Muscle of arm (tissue), 12 donors: ENCODE measurements around the gene ZNF407. TPM values are rescaled to one million over a fixed set of nuclear protein-coding genes. Genes with fewer than 3 reads are reported as not detected.

Experiments used
- DNase-seq: peaks from one replicate; pipeline ENCODE4 v3.0.0-alpha.2; 2013
- polyA plus RNA-seq, 12 donors: library from polyadenylated mRNA; unstranded; fragments of 120-200 nt; gene quantifications; one replicate each; pipeline ENCODE4 v1.2.1, GENCODE V29; 2013; ENCODE audit not compliant: insufficient read length in 12 of 12

The ZNF407 gene
- polyA plus RNA-seq, 12 donors = 5.5 to 7.3 (median 6.4) TPM; not detected in 1

- DNase-seq = no peak
Measured at GRCh38 chr18:74869904-74870863, 272.5 kb downstream of the ZNF407 start.

DNA sequence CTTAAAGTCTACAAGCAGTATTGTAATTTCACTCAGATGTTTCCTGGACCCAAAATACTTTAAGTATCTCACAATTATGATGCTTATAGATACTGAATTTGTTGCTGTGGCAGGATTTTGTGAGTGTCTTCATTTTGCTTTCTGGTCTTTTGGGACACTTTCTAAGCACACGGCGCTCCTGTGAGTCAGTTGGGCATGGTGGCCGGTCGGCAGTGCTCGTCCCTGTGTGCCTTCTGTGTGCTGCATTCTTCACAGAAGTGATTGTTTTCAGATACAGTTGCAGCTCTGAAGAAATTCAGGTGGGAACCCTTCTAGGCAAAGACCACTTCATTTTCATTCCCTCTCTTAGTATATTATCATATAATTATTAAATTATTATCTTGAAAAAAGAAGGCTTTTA is 273.3 kb downstream of the ZNF407 start:
- DNase-seq = no peak

GRCh38 chr18:74873629-74874028 is 276.0 kb downstream of the ZNF407 start:
- DNase-seq = no peak

GRCh38 chr18:74874351-74874750 is 276.7 kb downstream of the ZNF407 start:
- DNase-seq = no peak

DNA sequence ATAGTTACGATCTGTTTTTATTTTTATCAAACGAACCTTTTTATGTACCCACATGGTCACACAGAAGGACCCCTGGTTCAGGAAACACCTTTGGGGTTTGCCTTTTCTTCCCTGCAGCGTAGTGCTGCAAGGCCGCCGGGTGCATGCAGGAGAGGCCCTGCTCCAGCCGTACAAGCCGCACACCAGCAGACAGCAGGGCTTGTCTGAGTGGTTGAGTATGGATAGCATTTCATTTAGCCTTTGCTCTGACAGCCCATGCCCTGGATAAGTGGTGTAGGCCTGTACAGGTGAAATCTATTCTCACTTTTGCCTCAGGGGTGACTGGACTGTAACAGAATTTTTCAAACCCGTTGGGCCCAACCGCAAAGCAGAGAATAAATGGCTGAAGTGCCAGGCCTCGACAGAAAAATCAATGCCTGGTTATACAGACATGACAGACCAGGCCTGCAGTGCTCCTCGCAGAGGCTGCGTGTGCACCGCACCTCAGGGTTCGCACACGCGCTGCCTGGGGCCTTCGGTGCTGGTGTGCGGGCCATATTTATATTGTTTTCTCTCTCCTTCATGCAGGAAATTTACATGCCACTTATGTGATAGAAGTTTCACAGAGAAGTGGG is 279.1 kb downstream of the ZNF407 start:
- no peak for DNase-seq

GRCh38 chr18:74878267-74878666 is 280.6 kb downstream of the ZNF407 start:
- no peak for DNase-seq

DNA sequence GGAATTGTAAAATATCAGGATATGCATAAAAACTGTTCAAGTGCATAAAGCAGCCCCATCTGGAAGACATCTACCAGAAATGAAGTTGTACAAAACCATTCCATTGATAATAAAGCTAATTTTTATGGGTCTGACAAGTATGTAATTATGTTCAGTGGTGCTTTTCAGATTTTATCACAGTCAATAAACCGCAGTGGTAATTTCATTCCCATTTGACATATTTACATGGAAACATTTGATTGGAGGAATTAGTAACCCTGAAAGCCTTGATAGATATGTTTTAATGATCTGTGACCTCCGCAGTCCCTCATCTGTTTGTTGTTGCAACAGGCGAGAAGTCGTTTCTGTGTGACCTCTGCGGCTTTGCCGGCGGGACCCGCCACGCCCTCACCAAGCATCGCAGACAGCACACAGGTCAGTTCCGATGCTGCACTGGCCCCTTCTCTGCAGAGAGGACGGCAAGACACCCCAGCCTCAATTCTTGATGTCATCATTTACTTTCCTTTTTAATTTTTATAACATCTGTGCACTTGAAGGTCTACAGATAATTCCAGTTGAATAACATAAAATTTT is 283.1 kb downstream of the ZNF407 start:
- no peak for DNase-seq

DNA sequence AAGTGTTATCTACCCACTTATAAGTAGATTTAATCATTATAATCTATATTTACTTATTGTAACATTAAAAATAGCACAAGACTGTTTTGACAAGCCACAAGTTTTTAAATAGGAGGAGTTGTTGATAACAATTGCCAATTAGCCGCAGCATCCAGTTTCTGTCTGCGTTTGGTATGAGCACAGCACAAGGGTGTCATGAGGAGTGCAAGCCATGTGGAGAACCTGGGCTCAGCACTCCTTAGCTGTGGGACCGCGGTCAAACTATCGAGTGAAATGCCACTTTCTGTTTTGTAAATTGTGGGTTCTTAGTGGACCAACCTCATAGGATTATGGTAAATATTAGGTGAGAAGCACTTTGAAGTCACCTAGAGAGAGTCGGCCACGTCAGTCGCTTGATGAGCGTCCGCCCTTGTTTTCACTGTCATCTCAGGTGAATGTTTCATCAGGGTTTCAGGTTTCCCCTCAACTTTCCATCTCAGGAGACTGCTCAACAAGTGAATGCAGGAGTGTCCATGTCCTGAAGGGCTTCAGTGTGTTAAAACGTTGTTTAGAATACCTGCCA is 294.5 kb downstream of the ZNF407 start:
- DNase-seq = no peak

DNA sequence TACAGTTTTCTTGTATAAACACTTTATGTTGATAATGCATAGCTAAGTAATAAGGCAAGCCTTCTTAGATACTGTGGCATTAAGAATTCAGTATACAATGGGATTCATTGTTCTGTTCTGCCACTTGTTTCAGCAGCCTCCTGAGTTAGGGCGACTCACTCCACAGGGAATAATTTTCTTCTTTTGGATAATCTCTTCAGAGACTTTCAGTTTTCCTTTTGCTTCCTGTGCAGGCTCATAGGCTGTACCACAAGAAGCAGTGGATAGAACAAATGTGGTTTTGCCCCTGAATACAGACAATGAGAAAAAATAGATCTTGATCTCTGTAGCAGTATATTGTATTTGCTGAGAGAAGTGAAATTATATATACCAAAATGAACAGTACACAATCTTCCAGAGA is 298.0 kb downstream of the ZNF407 start:
- DNase-seq = no peak

DNA sequence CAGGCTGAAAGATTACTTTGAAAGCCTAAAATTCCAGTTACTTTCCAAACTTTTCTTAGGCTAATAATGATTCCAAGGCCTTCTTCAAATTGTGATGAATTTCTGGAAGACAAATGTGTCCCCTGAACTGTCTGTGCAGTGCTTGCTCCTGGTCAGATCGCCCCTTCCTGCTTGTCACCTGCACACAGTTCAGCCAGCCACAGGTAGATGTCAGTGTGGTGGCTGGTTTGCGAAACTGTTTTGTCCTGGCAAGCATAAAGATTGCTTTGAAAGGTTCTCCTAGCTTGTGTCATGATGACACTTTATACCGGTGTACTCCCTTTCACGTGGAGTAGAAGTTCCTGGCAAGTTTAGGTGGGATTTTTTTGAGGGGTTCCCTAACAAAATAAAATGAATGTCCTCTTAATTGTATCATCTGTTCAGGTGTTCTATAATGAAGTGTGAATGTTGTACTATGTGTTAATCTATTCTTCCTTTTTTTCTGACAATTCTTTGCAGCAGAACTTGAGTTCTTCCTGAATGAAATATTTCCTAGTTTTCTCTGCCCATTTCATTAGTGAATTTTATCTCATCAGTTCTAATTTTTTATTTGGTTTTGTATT is 298.8 kb downstream of the ZNF407 start:
- no peak for DNase-seq

DNA sequence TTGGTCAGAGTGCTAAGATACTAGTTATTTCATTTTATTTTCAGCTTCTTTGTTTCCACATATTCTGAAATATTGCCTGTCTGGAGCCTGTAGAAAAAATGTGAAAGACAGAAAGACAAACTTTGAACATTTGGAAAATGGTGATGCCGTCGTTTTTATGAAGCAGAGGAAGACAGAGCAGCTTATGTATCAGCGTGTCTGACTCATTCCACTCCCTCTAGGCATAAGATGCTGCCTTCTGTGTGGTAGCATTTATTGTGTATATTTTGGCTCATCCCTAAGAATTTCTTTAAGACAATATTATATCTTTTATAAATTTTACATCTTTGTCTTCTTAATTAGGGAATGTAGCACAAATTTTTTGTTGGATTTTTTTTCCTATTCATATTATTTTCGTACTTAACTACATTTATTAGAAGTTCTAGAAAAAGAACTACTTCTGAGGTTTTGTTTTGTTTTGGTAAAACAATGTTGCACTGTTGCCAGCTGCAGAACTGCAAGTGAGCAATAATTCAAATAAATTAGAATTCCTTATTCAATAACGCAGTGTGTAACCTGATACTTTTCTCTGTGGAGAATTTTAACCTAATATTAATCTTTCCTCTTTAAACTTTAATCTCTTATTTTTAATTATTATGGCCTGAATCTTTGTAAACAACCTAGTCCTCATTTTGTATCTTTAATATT is 300.4 kb downstream of the ZNF407 start:
- DNase-seq = no peak

DNA sequence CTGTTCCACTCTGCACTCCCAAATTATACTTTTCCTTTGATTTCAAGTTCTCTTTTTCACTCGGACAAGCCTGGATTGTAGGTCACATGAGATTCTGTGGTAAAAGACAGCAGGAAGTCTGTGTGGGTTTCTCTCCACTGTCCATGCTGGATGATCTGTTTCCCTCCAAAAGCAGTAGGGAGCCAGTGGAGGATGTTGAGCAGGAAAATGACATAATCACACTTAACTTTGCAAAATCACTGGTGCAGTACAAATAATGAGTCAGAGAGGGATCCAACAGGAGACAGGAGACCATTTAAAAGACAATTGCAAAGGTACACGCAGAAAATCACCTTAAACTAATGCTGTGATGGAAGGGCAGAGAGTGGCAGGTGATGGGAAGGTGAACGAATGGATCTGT is 301.3 kb downstream of the ZNF407 start:
- no peak for DNase-seq

DNA sequence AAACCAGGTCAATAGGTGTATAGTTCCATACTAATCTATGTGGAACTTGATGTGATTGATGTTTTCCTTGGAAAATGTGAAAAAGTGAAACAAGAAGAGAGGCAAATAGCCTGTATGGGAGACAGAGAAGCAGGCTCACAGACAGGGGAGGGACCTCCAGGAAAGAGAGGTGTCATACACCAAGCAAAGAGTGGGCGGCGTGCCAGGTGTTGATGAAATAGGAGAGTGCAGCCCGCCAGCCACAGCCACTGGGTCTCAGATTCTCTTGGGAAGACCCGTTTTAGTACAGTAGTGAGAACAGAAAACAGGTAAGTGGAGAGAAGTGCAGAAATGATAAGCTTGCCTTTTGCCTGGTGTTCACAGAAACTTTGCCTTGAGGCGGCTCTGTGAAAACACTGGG is 301.9 kb downstream of the ZNF407 start:
- no peak for DNase-seq

DNA sequence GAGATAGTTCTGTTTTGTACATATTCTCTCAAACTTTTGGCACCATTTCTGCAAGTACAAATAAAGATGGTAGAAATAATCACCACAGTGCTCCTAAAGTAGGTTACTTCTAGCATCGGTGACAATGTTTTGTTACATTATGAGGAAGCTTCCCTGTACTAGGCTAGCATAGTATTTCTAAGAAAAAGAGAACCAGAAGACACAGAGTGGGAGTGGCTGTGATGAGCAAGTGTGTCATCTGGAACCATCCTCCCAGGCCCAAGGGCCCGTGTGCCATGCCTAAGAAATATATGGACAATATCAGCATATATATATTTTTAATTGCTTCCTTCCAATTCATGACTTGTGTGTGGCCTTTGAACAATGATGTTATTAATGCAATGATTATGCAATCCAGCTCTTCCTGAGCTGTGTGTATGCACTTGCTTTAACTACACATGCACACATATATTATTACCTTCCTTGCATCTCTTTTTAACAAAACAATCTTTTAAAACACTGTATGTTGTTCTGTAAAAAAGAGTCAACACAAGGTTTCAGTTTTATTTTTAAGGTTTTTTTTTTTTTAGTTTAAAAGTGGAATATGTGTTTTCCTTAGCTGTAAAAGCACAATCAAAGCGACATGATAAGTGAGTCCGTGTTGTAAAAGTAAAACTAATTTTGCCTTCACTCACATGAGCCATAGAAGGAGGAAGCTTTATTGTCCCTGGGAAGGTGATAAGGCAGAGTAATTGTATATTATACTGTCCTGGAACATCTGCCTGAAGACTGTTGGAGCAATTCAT is 303.9 kb downstream of the ZNF407 start:
- DNase-seq = no peak

GRCh38 chr18:74902147-74902455 is 304.4 kb downstream of the ZNF407 start:
- DNase-seq = no peak

DNA sequence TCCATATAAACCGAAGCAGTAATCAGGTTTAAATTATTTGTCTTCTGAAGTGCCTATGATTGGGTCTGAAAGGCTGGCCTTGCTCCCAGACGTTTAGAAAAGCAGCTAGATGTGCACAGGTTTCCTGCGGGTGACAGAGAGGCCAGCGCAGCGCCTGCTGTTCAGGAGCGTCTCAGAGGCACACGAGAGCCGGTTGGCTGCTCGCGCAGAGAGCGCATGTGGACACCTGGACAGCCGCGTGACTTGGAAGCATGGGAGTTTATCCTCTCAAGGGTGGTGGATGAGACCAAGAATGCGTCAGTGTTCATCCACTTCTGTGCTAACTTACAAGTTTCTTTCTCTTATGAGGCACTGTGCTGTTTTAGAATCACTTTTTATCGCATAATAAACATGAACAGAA is 307.6 kb downstream of the ZNF407 start:
- peak; percentile 61 for DNase-seq

DNA sequence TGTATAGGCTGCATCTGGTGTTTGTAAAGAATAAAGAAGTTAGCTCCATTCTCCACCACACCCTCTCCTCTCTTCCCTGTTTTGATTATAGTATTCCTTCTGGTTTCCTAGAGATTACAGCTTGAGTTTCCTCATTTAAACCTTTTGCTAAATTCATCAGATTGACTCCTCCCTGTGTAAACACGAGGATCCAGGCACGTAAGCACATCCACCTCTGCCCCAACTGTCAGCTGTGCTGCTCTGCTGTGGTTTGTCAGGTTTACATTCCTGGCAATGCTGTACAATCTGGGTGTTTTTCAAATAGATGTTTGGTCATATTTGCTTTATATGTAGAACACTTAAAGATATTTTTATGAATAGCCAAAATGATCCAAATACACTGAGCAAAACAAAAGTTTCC is 308.5 kb downstream of the ZNF407 start:
- DNase-seq = no peak

GRCh38 chr18:74914052-74914591 is 316.5 kb downstream of the ZNF407 start:
- no peak for DNase-seq

GRCh38 chr18:74914648-74915047 is 317.0 kb downstream of the ZNF407 start:
- no peak for DNase-seq

DNA sequence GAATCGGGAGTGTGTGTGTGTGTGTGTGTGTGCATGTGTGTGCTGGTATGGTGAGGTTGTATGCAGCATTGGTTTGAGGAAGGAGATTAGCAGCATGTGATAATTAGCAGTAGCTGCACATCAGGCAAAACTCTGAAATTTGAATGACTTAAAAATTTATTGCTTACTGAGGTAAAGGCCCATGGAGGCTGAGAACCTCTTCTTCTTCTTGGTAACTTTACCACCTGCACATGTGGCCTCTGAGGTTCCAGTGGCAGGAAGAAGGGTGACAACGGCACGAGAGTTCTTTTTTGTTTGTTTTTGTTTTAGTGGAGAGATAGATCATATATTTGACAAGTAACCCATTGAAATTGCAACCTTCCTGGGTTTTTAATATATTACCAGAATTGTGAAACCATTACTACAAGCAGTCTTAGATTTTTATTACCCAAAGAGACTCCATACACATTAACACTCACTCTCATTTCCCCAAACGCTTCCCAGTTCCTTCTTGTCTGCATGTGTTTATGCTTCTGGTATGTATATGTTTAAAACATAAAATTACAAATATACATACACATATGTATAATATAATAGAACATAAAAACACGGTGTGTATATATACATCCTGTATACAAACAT is 319.2 kb downstream of the ZNF407 start:
- no peak for DNase-seq
